Mesothelial cell of epicardium (in vitro differentiated cells): ENCODE data around the gene IGFBPL1. TPM values are rescaled to one million over a fixed set of nuclear protein-coding genes. Genes with fewer than 3 reads are reported as not detected.

Experiments
- DNase-seq, 2 experiments: peaks; one replicate each; pipeline ENCODE4 v3.0.0; 2021; ENCODE audit warnings: low spot score in 2 of 2; ENCODE audit not compliant: unreplicated experiment in 2 of 2
- H3K27ac Mint-ChIP-seq: 2 replicates; pipeline ENCODE4 v1.8.0; 2021; ENCODE audit warnings: mixed read lengths
- H3K27me3 Mint-ChIP-seq: 2 replicates; pipeline ENCODE4 v1.8.0; 2021; ENCODE audit warnings: low read depth, mixed read lengths
- H3K36me3 Mint-ChIP-seq: 2 replicates; pipeline ENCODE4 v1.8.0; 2021; ENCODE audit warnings: mixed read lengths
- H3K4me1 Mint-ChIP-seq: 2 replicates; pipeline ENCODE4 v1.8.0; 2021; ENCODE audit warnings: mixed read lengths
- H3K4me3 Mint-ChIP-seq: 2 replicates; pipeline ENCODE4 v1.8.0; 2021; ENCODE audit warnings: mild to moderate bottlenecking, moderate library complexity, mixed read lengths
- H3K9me3 Mint-ChIP-seq: 2 replicates; pipeline ENCODE4 v1.8.0; 2021; ENCODE audit warnings: mixed read lengths
- total RNA-seq: library from RNA; stranded (reverse); gene quantifications from 3 replicates; pipeline ENCODE4 v1.2.1, GENCODE V29; 2021
- TF ChIP-seq, protein P1 (sequence below): fragments of 200-600 bp; sonication (generic); IDR thresholded peaks from one replicate; pipeline ENCODE4 v1.5.0; 2021; ENCODE audit warnings: antibody characterized with exemption; ENCODE audit not compliant: unreplicated experiment

Gene IGFBPL1
- total RNA-seq, 1 donor from 2014 or later = 0.34 TPM

- TF ChIP-seq, protein P1, sequence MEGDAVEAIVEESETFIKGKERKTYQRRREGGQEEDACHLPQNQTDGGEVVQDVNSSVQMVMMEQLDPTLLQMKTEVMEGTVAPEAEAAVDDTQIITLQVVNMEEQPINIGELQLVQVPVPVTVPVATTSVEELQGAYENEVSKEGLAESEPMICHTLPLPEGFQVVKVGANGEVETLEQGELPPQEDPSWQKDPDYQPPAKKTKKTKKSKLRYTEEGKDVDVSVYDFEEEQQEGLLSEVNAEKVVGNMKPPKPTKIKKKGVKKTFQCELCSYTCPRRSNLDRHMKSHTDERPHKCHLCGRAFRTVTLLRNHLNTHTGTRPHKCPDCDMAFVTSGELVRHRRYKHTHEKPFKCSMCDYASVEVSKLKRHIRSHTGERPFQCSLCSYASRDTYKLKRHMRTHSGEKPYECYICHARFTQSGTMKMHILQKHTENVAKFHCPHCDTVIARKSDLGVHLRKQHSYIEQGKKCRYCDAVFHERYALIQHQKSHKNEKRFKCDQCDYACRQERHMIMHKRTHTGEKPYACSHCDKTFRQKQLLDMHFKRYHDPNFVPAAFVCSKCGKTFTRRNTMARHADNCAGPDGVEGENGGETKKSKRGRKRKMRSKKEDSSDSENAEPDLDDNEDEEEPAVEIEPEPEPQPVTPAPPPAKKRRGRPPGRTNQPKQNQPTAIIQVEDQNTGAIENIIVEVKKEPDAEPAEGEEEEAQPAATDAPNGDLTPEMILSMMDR = no peak
- no peak overlapping the region for H3K4me3 Mint-ChIP-seq
- peaks cover 12% of the 10 kb centered on the region for H3K27me3 Mint-ChIP-seq
- H3K9me3 Mint-ChIP-seq = no peaks in the 10 kb centered on the region
- no peak overlapping the region for H3K27ac Mint-ChIP-seq
- DNase-seq = no peak
- peaks cover 6% of the 10 kb centered on the region for H3K4me1 Mint-ChIP-seq
- no peaks in the 10 kb centered on the region for H3K36me3 Mint-ChIP-seq
Observed at GRCh38 chr9:38371495-38371894, 52.8 kb downstream of the IGFBPL1 start.

DNA sequence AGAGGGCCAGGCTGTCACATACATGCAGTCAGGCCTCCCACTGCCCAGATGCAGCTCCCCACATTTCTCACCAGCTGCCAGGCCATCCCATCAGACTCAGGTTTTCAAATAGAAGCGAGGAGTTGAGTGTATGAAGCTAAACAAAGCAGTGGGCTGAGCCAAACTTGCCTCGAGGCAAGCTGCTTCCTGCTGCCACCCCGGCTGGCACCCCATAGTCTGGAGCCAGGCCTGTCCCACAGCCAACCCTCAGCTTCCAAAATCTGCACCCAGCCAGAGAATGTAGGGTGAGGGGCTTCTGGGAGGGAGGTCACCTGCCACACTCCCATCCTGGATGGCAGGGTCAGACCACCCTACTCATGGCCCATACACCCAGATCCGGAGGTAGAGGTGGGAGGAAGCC, 54.1 kb downstream of the IGFBPL1 start:
- H3K27me3 Mint-ChIP-seq = peaks cover 11% of the 10 kb centered on the region
- TF ChIP-seq, protein P1 = no peak
- peaks cover 6% of the 10 kb centered on the region for H3K4me1 Mint-ChIP-seq
- DNase-seq = no peak
- H3K27ac Mint-ChIP-seq = no peak overlapping the region
- no peak overlapping the region for H3K4me3 Mint-ChIP-seq
- no peaks in the 10 kb centered on the region for H3K9me3 Mint-ChIP-seq
- no peaks in the 10 kb centered on the region for H3K36me3 Mint-ChIP-seq

GRCh38 chr9:38368731-38369130, 55.5 kb downstream of the IGFBPL1 start:
- TF ChIP-seq, protein P1 = no peak
- Mint-ChIP-seq H3K27me3 (peaks cover 12% of the 10 kb centered on the region), H3K4me3 (no peak overlapping the region), H3K27ac (no peak overlapping the region), H3K9me3 (no peaks in the 10 kb centered on the region), H3K4me1 (peaks cover 6% of the 10 kb centered on the region), H3K36me3 (no peaks in the 10 kb centered on the region)
- no peak for DNase-seq

DNA sequence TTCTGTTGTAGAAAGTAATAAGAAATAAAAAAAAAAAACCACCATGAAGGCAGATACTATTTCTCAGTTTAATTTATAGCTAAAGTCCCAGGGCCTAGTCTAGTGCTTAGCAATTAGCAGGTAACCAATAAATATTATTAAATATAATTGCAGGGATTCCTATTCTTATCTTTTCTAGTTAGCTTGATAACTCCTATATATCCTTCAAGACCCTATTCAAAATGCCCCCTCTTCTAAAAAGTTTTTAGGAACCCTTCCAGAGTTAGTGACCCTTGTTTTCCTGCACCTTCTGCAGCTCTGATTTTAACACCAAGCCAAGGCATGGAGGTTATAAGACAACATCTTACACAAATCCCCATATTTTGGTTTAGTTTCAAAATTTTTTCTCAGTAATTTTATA, 56.4 kb downstream of the IGFBPL1 start:
- H3K27ac Mint-ChIP-seq = no peak overlapping the region
- peaks cover 6% of the 10 kb centered on the region for H3K4me1 Mint-ChIP-seq
- peaks cover 12% of the 10 kb centered on the region for H3K27me3 Mint-ChIP-seq

GRCh38 chr9:38363589-38363925, 60.7 kb downstream of the IGFBPL1 start:
- Mint-ChIP-seq H3K4me1 (peaks cover 15% of the 10 kb centered on the region), H3K36me3 (no peaks in the 10 kb centered on the region)

More for the DNA sequence above, 56.4 kb downstream of the IGFBPL1 start:
- Mint-ChIP-seq H3K4me3 (no peak overlapping the region), H3K36me3 (no peaks in the 10 kb centered on the region), H3K9me3 (no peaks in the 10 kb centered on the region)
- no peak for DNase-seq
- TF ChIP-seq, protein P1 = no peak

More at GRCh38 chr9:38363589-38363925, 60.7 kb downstream of the IGFBPL1 start:
- Mint-ChIP-seq H3K4me3 (no peak overlapping the region), H3K9me3 (no peaks in the 10 kb centered on the region), H3K27me3 (peaks cover 2% of the 10 kb centered on the region), H3K27ac (no peak overlapping the region)
- TF ChIP-seq, protein P1 = no peak
- DNase-seq = no peak
